IPS-11a (cell line): Measurements from ENCODE around the gene PMCH.
"Not testable (repeated sequence)": the region's sequence is repeated elsewhere in the genome, so short reads cannot be mapped to it uniquely, and the experiment has no call there.

Experiments
- H3K4me3 ChIP-seq: one replicate; pipeline ENCODE4 v1.5.1; 2013; ENCODE audit warnings: low read depth, low read length, control low read depth

PMCH gene

GRCh38 chr12:102197789-102198188 lies at the start of gene PMCH:
TSS of gene PMCH (minus strand) at chr12:102197833. CDS start at chr12:102197770, 63 bp downstream.
- no peak within 1 kb of the TSS for H3K4me3 ChIP-seq

- not testable (repeated sequence) for H3K4me3 ChIP-seq
Observed at GRCh38 chr12:102240859-102241258, 43.2 kb upstream of the PMCH start.

GRCh38 chr12:102234599-102234998 lies 37.0 kb upstream of the PMCH start:
- H3K4me3 ChIP-seq: no peak overlapping the region

- H3K4me3 ChIP-seq: no peak overlapping the region
Observed at GRCh38 chr12:102232446-102232845, 34.8 kb upstream of the PMCH start.

- H3K4me3 ChIP-seq: no peak overlapping the region
Observed at GRCh38 chr12:102232036-102232435, 34.4 kb upstream of the PMCH start.

- no peak overlapping the region for H3K4me3 ChIP-seq
Observed at GRCh38 chr12:102227954-102228353, 30.3 kb upstream of the PMCH start.

- no peak overlapping the region for H3K4me3 ChIP-seq
Observed at GRCh38 chr12:102220736-102221135, 23.1 kb upstream of the PMCH start.

- no peak overlapping the region for H3K4me3 ChIP-seq
Observed at GRCh38 chr12:102215992-102216691, 18.5 kb upstream of the PMCH start.

GRCh38 chr12:102204025-102204424 lies 6.4 kb upstream of the PMCH start:
- H3K4me3 ChIP-seq: no peak overlapping the region

- no peak overlapping the region for H3K4me3 ChIP-seq
Observed at GRCh38 chr12:102202556-102202955, 4.9 kb upstream of the PMCH start.

GRCh38 chr12:102201436-102202061 lies 3.9 kb upstream of the PMCH start:
- H3K4me3 ChIP-seq: no peak overlapping the region

- H3K4me3 ChIP-seq: no peak overlapping the region
Observed at GRCh38 chr12:102195826-102196225, 1.8 kb downstream of the PMCH start.

GRCh38 chr12:102182635-102183034 lies 15.0 kb downstream of the PMCH start:
- no peak overlapping the region for H3K4me3 ChIP-seq

- no peak overlapping the region for H3K4me3 ChIP-seq
Observed at GRCh38 chr12:102174761-102175160, 22.9 kb downstream of the PMCH start.

- H3K4me3 ChIP-seq: no peak overlapping the region
Observed at GRCh38 chr12:102174117-102174516, 23.5 kb downstream of the PMCH start.

GRCh38 chr12:102172436-102172835 lies 25.2 kb downstream of the PMCH start:
- no peak overlapping the region for H3K4me3 ChIP-seq

- H3K4me3 ChIP-seq: no peak overlapping the region
Observed at GRCh38 chr12:102171951-102172350, 25.7 kb downstream of the PMCH start.

GRCh38 chr12:102169922-102170621 lies 27.6 kb downstream of the PMCH start:
- H3K4me3 ChIP-seq: no peak overlapping the region

GRCh38 chr12:102167821-102168604 lies 29.6 kb downstream of the PMCH start:
- no peak overlapping the region for H3K4me3 ChIP-seq

GRCh38 chr12:102163383-102163782 lies 34.2 kb downstream of the PMCH start:
- H3K4me3 ChIP-seq: no peak overlapping the region

GRCh38 chr12:102155206-102155605 lies 42.4 kb downstream of the PMCH start:
- H3K4me3 ChIP-seq: not testable (repeated sequence)
